Measurements from ENCODE around the gene SLC66A2. TPM values are rescaled to one million over a fixed set of nuclear protein-coding genes. Genes with fewer than 3 reads are reported as not detected.

SLC66A2 gene
- total RNA-seq, 1 donor from 2014 or later, result 31.6 TPM

- no peaks in the 10 kb centered on the region for H3K4me1 Mint-ChIP-seq (ENCODE audit: low read depth)
- H3K36me3 Mint-ChIP-seq (ENCODE audit: insufficient read depth), result peaks cover 33% of the 10 kb centered on the region
- peaks cover 4% of the 10 kb centered on the region for H3K9me3 Mint-ChIP-seq (ENCODE audit: low read depth)
- no peak overlapping the region for H3K27ac Mint-ChIP-seq
- no peak for TF ChIP-seq CTCF (IDR thresholded peaks at IDR 0.05; ENCODE audit: unreplicated experiment)
- H3K27me3 Mint-ChIP-seq, result no peaks in the 10 kb centered on the region
- H3K4me3 Mint-ChIP-seq (ENCODE audit: low read depth), result no peak overlapping the region
- no peak for DNase-seq (ENCODE audit: low spot score, unreplicated experiment)
Measured at GRCh38 chr18:79903071-79903635, 48.3 kb downstream of the SLC66A2 start.

GRCh38 chr18:79902640-79903039, 48.8 kb downstream of the SLC66A2 start:
- no peak for DNase-seq (ENCODE audit: low spot score, unreplicated experiment)
- no peak for TF ChIP-seq CTCF (IDR thresholded peaks at IDR 0.05; ENCODE audit: unreplicated experiment)
- no peak overlapping the region for H3K27ac Mint-ChIP-seq
- H3K4me3 Mint-ChIP-seq (ENCODE audit: low read depth), result no peak overlapping the region
- no peaks in the 10 kb centered on the region for H3K4me1 Mint-ChIP-seq (ENCODE audit: low read depth)
- no peaks in the 10 kb centered on the region for H3K27me3 Mint-ChIP-seq
- peaks cover 9% of the 10 kb centered on the region for H3K9me3 Mint-ChIP-seq (ENCODE audit: low read depth)
- peaks cover 35% of the 10 kb centered on the region for H3K36me3 Mint-ChIP-seq (ENCODE audit: insufficient read depth)

DNA sequence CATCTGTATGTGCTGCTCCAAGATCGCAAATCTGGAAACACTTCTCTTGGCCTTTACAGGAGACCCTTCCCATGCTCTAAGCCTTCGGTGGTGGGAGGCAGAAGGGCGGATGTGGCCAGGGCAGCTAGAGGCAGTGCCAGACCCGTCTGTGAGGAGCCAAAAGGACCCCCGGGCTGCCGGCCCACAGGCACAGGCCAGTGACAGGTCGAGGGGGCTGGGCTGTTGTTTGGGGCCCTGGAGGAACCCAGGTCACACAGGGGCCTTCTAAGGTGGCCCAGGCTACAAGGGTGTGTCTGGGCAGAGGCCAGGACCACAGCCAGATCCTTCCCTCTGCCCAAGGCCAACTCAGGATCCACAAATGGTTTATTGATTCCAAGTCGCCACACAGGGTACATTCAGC, 49.4 kb downstream of the SLC66A2 start:
- H3K9me3 Mint-ChIP-seq (ENCODE audit: low read depth), result peaks cover 14% of the 10 kb centered on the region
- H3K4me1 Mint-ChIP-seq (ENCODE audit: low read depth), result no peaks in the 10 kb centered on the region
- no peak for TF ChIP-seq CTCF (IDR thresholded peaks at IDR 0.05; ENCODE audit: unreplicated experiment)
- H3K4me3 Mint-ChIP-seq (ENCODE audit: low read depth), result no peak overlapping the region
- no peaks in the 10 kb centered on the region for H3K27me3 Mint-ChIP-seq
- no peak for DNase-seq (ENCODE audit: low spot score, unreplicated experiment)
- H3K27ac Mint-ChIP-seq, result no peak overlapping the region
- H3K36me3 Mint-ChIP-seq (ENCODE audit: insufficient read depth), result peaks cover 38% of the 10 kb centered on the region

- no peak for DNase-seq (ENCODE audit: low spot score, unreplicated experiment)
- Mint-ChIP-seq H3K27ac (no peak overlapping the region), H3K9me3 (ENCODE audit: low read depth) (peaks cover 19% of the 10 kb centered on the region), H3K27me3 (no peaks in the 10 kb centered on the region), H3K36me3 (ENCODE audit: insufficient read depth) (peaks cover 41% of the 10 kb centered on the region), H3K4me3 (ENCODE audit: low read depth) (no peak overlapping the region), H3K4me1 (ENCODE audit: low read depth) (no peaks in the 10 kb centered on the region)
- no peak for TF ChIP-seq CTCF (IDR thresholded peaks at IDR 0.05; ENCODE audit: unreplicated experiment)
Measured at GRCh38 chr18:79901665-79902064, 49.8 kb downstream of the SLC66A2 start.

DNA sequence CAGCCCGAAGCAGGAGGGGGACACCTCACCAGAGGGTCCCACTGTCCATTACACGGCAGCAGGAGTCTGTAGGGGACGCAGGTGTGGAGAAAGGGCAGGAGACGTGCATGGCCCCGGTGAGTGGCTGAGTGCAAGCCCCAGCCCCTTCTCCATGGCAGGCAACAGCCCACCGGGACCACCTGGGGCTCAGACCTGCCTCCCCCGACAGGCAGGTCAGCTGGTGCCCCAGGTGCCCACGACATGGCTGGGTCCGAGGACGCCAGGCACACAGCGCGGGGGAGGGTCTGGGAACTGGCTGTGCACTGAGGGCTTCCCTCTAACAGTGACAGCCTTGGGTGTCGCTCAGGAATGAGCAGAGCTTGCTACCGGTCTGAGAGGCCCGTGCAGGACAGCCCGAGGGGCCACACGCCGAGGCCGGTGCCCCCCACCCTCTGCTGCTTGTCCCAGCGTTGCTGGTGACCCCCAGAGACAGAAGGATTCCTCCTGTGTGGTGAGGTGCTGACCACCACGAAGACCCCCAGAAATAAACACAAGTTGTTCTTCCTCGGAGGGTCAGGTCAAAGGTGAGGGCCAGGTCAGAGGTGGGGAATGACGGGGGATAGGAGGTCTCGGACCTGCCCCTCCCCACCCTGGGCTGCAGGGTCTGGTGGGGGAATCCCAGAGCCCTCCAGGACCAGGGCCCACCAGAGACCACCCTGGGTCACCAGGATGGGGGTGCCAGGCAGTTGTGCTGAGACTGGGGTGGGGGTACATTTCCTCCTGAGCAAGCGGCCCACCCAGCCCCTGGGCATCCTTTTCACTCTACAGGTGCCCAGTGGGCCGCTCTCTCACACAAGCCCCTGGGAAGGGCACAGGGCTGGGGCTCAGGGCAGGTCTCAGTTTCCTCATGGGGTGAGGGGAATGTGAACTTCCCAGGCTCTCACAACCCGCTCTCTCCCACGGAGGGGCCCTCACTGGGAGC, 50.6 kb downstream of the SLC66A2 start:
- TF ChIP-seq CTCF (IDR thresholded peaks at IDR 0.05; ENCODE audit: unreplicated experiment), result no peak
- H3K4me1 Mint-ChIP-seq (ENCODE audit: low read depth), result no peaks in the 10 kb centered on the region
- H3K27me3 Mint-ChIP-seq, result no peaks in the 10 kb centered on the region
- H3K4me3 Mint-ChIP-seq (ENCODE audit: low read depth), result no peak overlapping the region
- H3K27ac Mint-ChIP-seq, result peak overlapping the region; percentile 52
- no peak for DNase-seq (ENCODE audit: low spot score, unreplicated experiment)
- peaks cover 41% of the 10 kb centered on the region for H3K36me3 Mint-ChIP-seq (ENCODE audit: insufficient read depth)
- peaks cover 24% of the 10 kb centered on the region for H3K9me3 Mint-ChIP-seq (ENCODE audit: low read depth)
